ENCODE data around the gene GRK5.

Gene GRK5

GRCh38 chr10:119337223-119337622, 129.9 kb downstream of the GRK5 start:
- in situ Hi-C loops (cut with MboI; ENCODE audit: low sequenced_read_pairs), result no loop called here

GRCh38 chr10:119337796-119338432, 130.5 kb downstream of the GRK5 start:
- in situ Hi-C loops (cut with MboI; ENCODE audit: low sequenced_read_pairs), result no loop called here

GRCh38 chr10:119339109-119339508, 131.7 kb downstream of the GRK5 start:
- in situ Hi-C loops (cut with MboI; ENCODE audit: low sequenced_read_pairs), result no loop called here

- in situ Hi-C loops (cut with MboI; ENCODE audit: low sequenced_read_pairs), result no loop called here
Observed at GRCh38 chr10:119340893-119341458, 133.6 kb downstream of the GRK5 start.

GRCh38 chr10:119341459-119342301, 134.3 kb downstream of the GRK5 start:
- in situ Hi-C loops (cut with MboI; ENCODE audit: low sequenced_read_pairs), result no loop called here

- in situ Hi-C loops (cut with MboI; ENCODE audit: low sequenced_read_pairs), result no loop called here
Observed at GRCh38 chr10:119342335-119342734, 135.0 kb downstream of the GRK5 start.

GRCh38 chr10:119343011-119343601, 135.7 kb downstream of the GRK5 start:
- in situ Hi-C loops (cut with MboI; ENCODE audit: low sequenced_read_pairs), result no loop called here

GRCh38 chr10:119344381-119344780, 137.0 kb downstream of the GRK5 start:
- in situ Hi-C loops (cut with MboI; ENCODE audit: low sequenced_read_pairs), result no loop called here

- in situ Hi-C loops (cut with MboI; ENCODE audit: low sequenced_read_pairs), result no loop called here
Observed at GRCh38 chr10:119346095-119346832, 138.9 kb downstream of the GRK5 start.

GRCh38 chr10:119347181-119347974, 140.0 kb downstream of the GRK5 start:
- in situ Hi-C loops (cut with MboI; ENCODE audit: low sequenced_read_pairs), result no loop called here

- in situ Hi-C loops (cut with MboI; ENCODE audit: low sequenced_read_pairs), result no loop called here
Observed at GRCh38 chr10:119348106-119348505, 140.7 kb downstream of the GRK5 start.

- in situ Hi-C loops (cut with MboI; ENCODE audit: low sequenced_read_pairs), result no loop called here
Observed at GRCh38 chr10:119348516-119349240, 141.3 kb downstream of the GRK5 start.

GRCh38 chr10:119349341-119349740, 142.0 kb downstream of the GRK5 start:
- in situ Hi-C loops (cut with MboI; ENCODE audit: low sequenced_read_pairs), result no loop called here

- in situ Hi-C loops (cut with MboI; ENCODE audit: low sequenced_read_pairs), result no loop called here
Observed at GRCh38 chr10:119349937-119350501, 142.6 kb downstream of the GRK5 start.

- in situ Hi-C loops (cut with MboI; ENCODE audit: low sequenced_read_pairs), result no loop called here
Observed at GRCh38 chr10:119350502-119351097, 143.2 kb downstream of the GRK5 start.

- in situ Hi-C loops (cut with MboI; ENCODE audit: low sequenced_read_pairs), result no loop called here
Observed at GRCh38 chr10:119351189-119351588, 143.8 kb downstream of the GRK5 start.

- in situ Hi-C loops (cut with MboI; ENCODE audit: low sequenced_read_pairs), result no loop called here
Observed at GRCh38 chr10:119352042-119352441, 144.7 kb downstream of the GRK5 start.

GRCh38 chr10:119352807-119353206, 145.4 kb downstream of the GRK5 start:
- in situ Hi-C loops (cut with MboI; ENCODE audit: low sequenced_read_pairs), result no loop called here

GRCh38 chr10:119353421-119353820, 146.1 kb downstream of the GRK5 start:
- in situ Hi-C loops (cut with MboI; ENCODE audit: low sequenced_read_pairs), result no loop called here

Data from hTERT RPE-1 (cell line).